ENCODE data around the gene SAMD4A.

DNA sequence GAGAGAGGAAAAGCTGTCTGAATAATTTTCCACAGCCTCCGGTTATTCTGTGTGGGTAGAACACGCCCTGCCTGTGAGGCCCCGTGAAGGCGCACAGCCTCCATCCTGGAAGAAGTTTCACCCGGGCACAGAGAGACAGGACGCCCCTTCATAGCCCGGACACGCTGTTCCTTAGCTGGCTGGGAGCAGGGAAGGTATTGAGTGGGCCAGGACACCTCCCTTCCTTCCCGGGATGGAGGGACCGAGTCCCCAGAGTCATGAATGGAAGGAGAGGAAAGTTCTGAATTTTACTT lies 200.2 kb downstream of the SAMD4A start:
- TF ChIP-seq, protein P1, sequence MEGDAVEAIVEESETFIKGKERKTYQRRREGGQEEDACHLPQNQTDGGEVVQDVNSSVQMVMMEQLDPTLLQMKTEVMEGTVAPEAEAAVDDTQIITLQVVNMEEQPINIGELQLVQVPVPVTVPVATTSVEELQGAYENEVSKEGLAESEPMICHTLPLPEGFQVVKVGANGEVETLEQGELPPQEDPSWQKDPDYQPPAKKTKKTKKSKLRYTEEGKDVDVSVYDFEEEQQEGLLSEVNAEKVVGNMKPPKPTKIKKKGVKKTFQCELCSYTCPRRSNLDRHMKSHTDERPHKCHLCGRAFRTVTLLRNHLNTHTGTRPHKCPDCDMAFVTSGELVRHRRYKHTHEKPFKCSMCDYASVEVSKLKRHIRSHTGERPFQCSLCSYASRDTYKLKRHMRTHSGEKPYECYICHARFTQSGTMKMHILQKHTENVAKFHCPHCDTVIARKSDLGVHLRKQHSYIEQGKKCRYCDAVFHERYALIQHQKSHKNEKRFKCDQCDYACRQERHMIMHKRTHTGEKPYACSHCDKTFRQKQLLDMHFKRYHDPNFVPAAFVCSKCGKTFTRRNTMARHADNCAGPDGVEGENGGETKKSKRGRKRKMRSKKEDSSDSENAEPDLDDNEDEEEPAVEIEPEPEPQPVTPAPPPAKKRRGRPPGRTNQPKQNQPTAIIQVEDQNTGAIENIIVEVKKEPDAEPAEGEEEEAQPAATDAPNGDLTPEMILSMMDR (IDR thresholded peaks at IDR 0.05; ENCODE audit: low read length), result no peak
- TF ChIP-seq EZH2 (IDR thresholded peaks at IDR 0.05; ENCODE audit: borderline replicate concordance, low read length), result no peak

Measured in OCI-LY1 (cell line).